Endothelial cell of umbilical vein (primary cell): Measurements from ENCODE around the gene TRIM17. TPM values are rescaled to one million over a fixed set of nuclear protein-coding genes. Genes with fewer than 3 reads are reported as not detected.

Experiments
- BruUV-seq: library from RNA; stranded (reverse); fragments of 400-500 nt; replicated peaks from 2 replicates; lab custom pipeline; 2021; lab: Mats Ljungman, UMichigan
- CTCF ChIA-PET: fragments of 300-600, 350-600 bp; sonication (Branson Sonifier 250); formaldehyde crosslinking; loops from one replicate; lab custom pipeline; 2021; ENCODE audit warnings: antibody characterized with exemption, inconsistent platforms; lab: Charles Lee
- POLR2A ChIA-PET: fragments of 300-600, 350-600 bp; sonication (Branson Sonifier 250); formaldehyde crosslinking; loops from one replicate; lab custom pipeline; 2021; ENCODE audit warnings: antibody characterized with exemption, inconsistent platforms; lab: Charles Lee
- DNase-seq: peaks from one replicate; pipeline ENCODE4 v3.0.0-alpha.2; 2011; ENCODE audit warnings: low read depth, low spot score
- FAIRE-seq: peaks from 2 replicates; lab custom pipeline; 2011; peaks lifted over from hg19 to GRCh38; lab: Jason Lieb, UNC
- H2AFZ ChIP-seq: 2 replicates; pipeline ENCODE4 v1.6.0; 2012; ENCODE audit warnings: low read depth, low read length, control low read depth, inconsistent platforms
- H3K27ac ChIP-seq: 2 replicates; pipeline ENCODE4 v1.5.1; 2011; ENCODE audit warnings: low read depth, mild to moderate bottlenecking, control low read depth, low read length, moderate library complexity; ENCODE audit not compliant: insufficient read depth
- H3K27me3 ChIP-seq, 2 experiments: 2 replicates each; pipeline versions ENCODE4 v1.6.0 to v1.6.1; 2011; ENCODE audit warnings: low read length in 2 of 2, mixed read lengths in 1 of 2; ENCODE audit not compliant: control insufficient read depth in 2 of 2, insufficient read depth in 2 of 2
- H3K36me3 ChIP-seq, 2 experiments: 2 replicates in 1 of 2; 3 replicates in 1 of 2; pipeline ENCODE4 v1.5.1; 2011; ENCODE audit warnings: low read length in 2 of 2, mild to moderate bottlenecking in 1 of 2, moderate library complexity in 1 of 2; ENCODE audit not compliant: control insufficient read depth in 2 of 2, insufficient read depth in 2 of 2; ENCODE audit errors: extremely low read depth in 1 of 2
- H3K4me1 ChIP-seq: 3 replicates; pipeline ENCODE4 v1.5.1; 2011; ENCODE audit warnings: mild to moderate bottlenecking, low read length; ENCODE audit not compliant: control insufficient read depth, insufficient read depth; ENCODE audit errors: extremely low read depth
- H3K4me2 ChIP-seq: 2 replicates; pipeline ENCODE4 v1.6.1; 2011; ENCODE audit warnings: low read length, control low read depth, mixed read lengths; ENCODE audit not compliant: insufficient read depth
- H3K4me3 ChIP-seq, 3 experiments: fragments of 200-600 bp in 1 of 3; sonication (generic), shearing (Covaris generic) in 1 of 3; replicated peaks in 1 of 3; 2 replicates each; pipeline ENCODE4 v1.5.1; 2011 to 2016; ENCODE audit warnings: control low read depth in 3 of 3, low read length in 3 of 3, mild to moderate bottlenecking in 2 of 3, inconsistent platforms in 1 of 3, low read depth in 1 of 3, moderate library complexity in 1 of 3; ENCODE audit not compliant: insufficient read depth in 1 of 3
- H3K79me2 ChIP-seq: 2 replicates; pipeline ENCODE4 v1.6.0; 2012; ENCODE audit warnings: low read length, inconsistent platforms; ENCODE audit not compliant: control insufficient read depth, insufficient read depth
- H3K9ac ChIP-seq: replicated peaks from 2 replicates; pipeline ENCODE3; 2011; ENCODE audit warnings: low read length, control low read depth; ENCODE audit not compliant: insufficient read depth; ENCODE audit errors: extremely low read depth
- H3K9me1 ChIP-seq: replicated peaks from 3 replicates; pipeline ENCODE4 v1.6.0; 2011; ENCODE audit warnings: mild to moderate bottlenecking, low read length; ENCODE audit not compliant: control insufficient read depth, insufficient read depth; ENCODE audit errors: extremely low read depth
- H3K9me3 ChIP-seq: replicated peaks from 2 replicates; pipeline ENCODE4 v1.5.1; 2012; ENCODE audit warnings: low read length, inconsistent platforms; ENCODE audit not compliant: control insufficient read depth, insufficient read depth
- H4K20me1 ChIP-seq: replicated peaks from 2 replicates; pipeline ENCODE3; 2011; ENCODE audit warnings: mild to moderate bottlenecking, low read length; ENCODE audit not compliant: control insufficient read depth, insufficient read depth; ENCODE audit errors: extremely low read depth
- CTCF ChIP-seq, 2 donors: IDR thresholded peaks; 1 replicate in 1 of 2; 2 replicates in 1 of 2; pipeline ENCODE4 v1.5.1; 2011; ENCODE audit warnings: low read length in 2 of 2, mild to moderate bottlenecking in 2 of 2, moderate library complexity in 2 of 2, control low read depth in 1 of 2, inconsistent platforms in 1 of 2, low read depth in 1 of 2; ENCODE audit not compliant: insufficient read depth in 1 of 2; ENCODE audit errors: extremely low read depth in 1 of 2
- EZH2 ChIP-seq: IDR thresholded peaks from 2 replicates; pipeline ENCODE4 v1.6.1; 2012; ENCODE audit warnings: borderline replicate concordance, low read depth, mild to moderate bottlenecking, moderate library complexity, low read length, inconsistent platforms; ENCODE audit not compliant: severe bottlenecking
- FOS ChIP-seq: IDR thresholded peaks from 2 replicates; pipeline ENCODE4 v1.6.1; 2011; ENCODE audit warnings: mild to moderate bottlenecking, low read length, moderate library complexity, borderline replicate concordance; ENCODE audit not compliant: insufficient read depth
- GATA2 ChIP-seq: IDR thresholded peaks from 2 replicates; pipeline ENCODE4 v1.7.0; 2011; ENCODE audit warnings: low read depth, mild to moderate bottlenecking, moderate library complexity, mixed read lengths, low read length; ENCODE audit not compliant: insufficient read length, insufficient read depth
- JUN ChIP-seq: IDR thresholded peaks from 2 replicates; pipeline ENCODE4 v1.6.1; 2011; ENCODE audit warnings: borderline replicate concordance, low read depth; ENCODE audit not compliant: insufficient read length, insufficient read depth
- MAX ChIP-seq: IDR thresholded peaks from 2 replicates; pipeline ENCODE4 v1.6.1; 2011; ENCODE audit not compliant: insufficient read depth, insufficient read length
- MYC ChIP-seq: IDR thresholded peaks from one replicate; pipeline ENCODE4 v1.6.1; 2011; ENCODE audit warnings: mild to moderate bottlenecking, low read depth, low read length
- POLR2A ChIP-seq: IDR thresholded peaks from 2 replicates; pipeline ENCODE4 v1.6.1; 2012; ENCODE audit warnings: low read depth, mild to moderate bottlenecking, control low read depth, low read length
- POLR2AphosphoS5 ChIP-seq: IDR thresholded peaks from 2 replicates; pipeline ENCODE4 v1.6.1; 2012; ENCODE audit warnings: low read depth, mild to moderate bottlenecking, control low read depth, low read length, moderate library complexity; ENCODE audit not compliant: insufficient read depth
- dilution Hi-C: fragments of 300-500 bp; cut with MboI; formaldehyde crosslinking; loops from one replicate; pipeline ENCODE4 v1.15.0; 2019; ENCODE audit warnings: low sequenced_read_pairs; ENCODE audit not compliant: extremely low pct_ligation_motif_present
- intact Hi-C: fragments of 100-400 bp; cut with micrococcal nuclease; formaldehyde crosslinking; loops from one replicate; pipeline ENCODE4 v1.10.0; 2022
- polyA plus RNA-seq, 4 experiments: library from polyadenylated mRNA; depleted of rRNA in 3 of 4; stranded (reverse) in 3 of 4; unstranded in 1 of 4; fragments of >200 nt; gene quantifications; 2 replicates each; pipeline versions ENCODE4 v1.2.1 to v1.2.3, GENCODE V29; 2011 to 2012; ENCODE audit warnings: missing spikeins in 1 of 4
- total RNA-seq: library from RNA; stranded (reverse); gene quantifications from 2 replicates; pipeline ENCODE4 v1.2.3, GENCODE V29; 2021

The TRIM17 gene
- total and polyA plus RNA-seq, 2 donors (not counting 3 experiments of a cell fraction or from before 2014, with no cell fraction given): not detected

GRCh38 chr1:228465141-228465540 lies 48.5 kb upstream of the TRIM17 start:
- POLR2A ChIA-PET: no interaction called here
- H3K9ac ChIP-seq: no peak overlapping the region
- intact Hi-C loops: loop anchor here (2.0 kb wide), 1 partner anchor 58 kb away; the partner anchor contains the start of gene TRIM11
- peak overlapping the region; percentile 81 for H3K4me2 ChIP-seq
- no peaks in the 10 kb centered on the region for H3K79me2 ChIP-seq
- BruUV-seq: no TSS peak
- FAIRE-seq: no peak
- no peak overlapping the region for H3K27ac ChIP-seq
- H3K9me1 ChIP-seq: no peaks in the 10 kb centered on the region
- CTCF ChIA-PET: interaction anchor here (1.0 to 1.8 kb wide), 4 partner anchors 12 to 466 kb away, joined by 3 to 7 read pairs (median 4); partner anchors contain the start of gene RNF187
- H4K20me1 ChIP-seq: no peaks in the 10 kb centered on the region
- DNase-seq: no peak
- dilution Hi-C loops: no loop called here
- peak overlapping the region; percentile 63 for H2AFZ ChIP-seq
- H3K36me3 ChIP-seq: no peaks in the 10 kb centered on the region
- H3K4me3 ChIP-seq: no peak overlapping the region
- peaks cover 4% of the 10 kb centered on the region for H3K4me1 ChIP-seq
- peaks cover 60 to 76% of the 10 kb centered on the region in 2 experiments for H3K27me3 ChIP-seq
- TF ChIP-seq POLR2AphosphoS5 (no peak), EZH2 (no peak), FOS (no peak), JUN (no peak), MYC (no peak), CTCF (IDR thresholded peaks at IDR 0.05; ENCODE audit: extremely low read depth in 1 of 2, insufficient read depth in 1 of 2, low read depth in 1 of 2, low read length in 2 of 2) (no peak), GATA2 (no peak), POLR2A (no peak), MAX (no peak)
- H3K9me3 ChIP-seq: no peaks in the 10 kb centered on the region
